ENCODE measurements around the gene KRT81.

- TF ChIP-seq MAZ (IDR thresholded peaks at IDR 0.05; ENCODE audit: borderline replicate concordance, low read depth, low read length) = no peak
- TF ChIP-seq POLR2A (IDR thresholded peaks at IDR 0.05; ENCODE audit: low read depth, low read length) = no peak
- TF ChIP-seq, protein P1, sequence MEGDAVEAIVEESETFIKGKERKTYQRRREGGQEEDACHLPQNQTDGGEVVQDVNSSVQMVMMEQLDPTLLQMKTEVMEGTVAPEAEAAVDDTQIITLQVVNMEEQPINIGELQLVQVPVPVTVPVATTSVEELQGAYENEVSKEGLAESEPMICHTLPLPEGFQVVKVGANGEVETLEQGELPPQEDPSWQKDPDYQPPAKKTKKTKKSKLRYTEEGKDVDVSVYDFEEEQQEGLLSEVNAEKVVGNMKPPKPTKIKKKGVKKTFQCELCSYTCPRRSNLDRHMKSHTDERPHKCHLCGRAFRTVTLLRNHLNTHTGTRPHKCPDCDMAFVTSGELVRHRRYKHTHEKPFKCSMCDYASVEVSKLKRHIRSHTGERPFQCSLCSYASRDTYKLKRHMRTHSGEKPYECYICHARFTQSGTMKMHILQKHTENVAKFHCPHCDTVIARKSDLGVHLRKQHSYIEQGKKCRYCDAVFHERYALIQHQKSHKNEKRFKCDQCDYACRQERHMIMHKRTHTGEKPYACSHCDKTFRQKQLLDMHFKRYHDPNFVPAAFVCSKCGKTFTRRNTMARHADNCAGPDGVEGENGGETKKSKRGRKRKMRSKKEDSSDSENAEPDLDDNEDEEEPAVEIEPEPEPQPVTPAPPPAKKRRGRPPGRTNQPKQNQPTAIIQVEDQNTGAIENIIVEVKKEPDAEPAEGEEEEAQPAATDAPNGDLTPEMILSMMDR (conservative IDR thresholded peaks at IDR 0.05; ENCODE audit: low read depth, low read length) = no peak
- TF ChIP-seq MXI1 (IDR thresholded peaks at IDR 0.05; ENCODE audit: borderline replicate concordance, low read depth, low read length) = no peak
- TF ChIP-seq SMC3 (IDR thresholded peaks at IDR 0.05; ENCODE audit: low read depth, low read length) = no peak
Measured at GRCh38 chr12:52242442-52243258, 48.7 kb downstream of the KRT81 start.

Data from IMR-90 (cell line).